Muscle of leg (tissue), 11 donors: ENCODE measurements around the gene HBA2. TPM values are rescaled to one million over a fixed set of nuclear protein-coding genes. Genes with fewer than 3 reads are reported as not detected.

ENCODE experiments used
- DNase-seq: peaks from one replicate; pipeline ENCODE4 v3.0.0; 2013
- H3K27ac ChIP-seq: one replicate; pipeline ENCODE4 v1.5.1; 2013; ENCODE audit warnings: mild to moderate bottlenecking, low read length, control low read depth
- H3K27me3 ChIP-seq: one replicate; pipeline ENCODE4 v1.6.1; 2013; ENCODE audit warnings: low read length; ENCODE audit not compliant: control insufficient read depth, insufficient read depth
- H3K36me3 ChIP-seq: one replicate; pipeline ENCODE4 v1.6.1; 2013; ENCODE audit warnings: low read length; ENCODE audit not compliant: control insufficient read depth, insufficient read depth
- H3K4me1 ChIP-seq: one replicate; pipeline ENCODE4 v1.6.1; 2013; ENCODE audit warnings: low read length; ENCODE audit not compliant: control insufficient read depth, insufficient read depth
- H3K4me3 ChIP-seq: one replicate; pipeline ENCODE4 v1.5.1; 2013; ENCODE audit warnings: low read length, control low read depth
- H3K9me3 ChIP-seq: replicated peaks from 2 replicates; pipeline ENCODE4 v1.6.1; 2013; ENCODE audit warnings: low read depth, low read length; ENCODE audit not compliant: control insufficient read depth
- WGBS: methylation state at CpG from one replicate; pipeline ENCODE4 v1.1.5; 2013; ENCODE audit warnings: missing lambda C conversion rate; ENCODE audit not compliant: insufficient coverage; 5-methylcytosine and 5-hydroxymethylcytosine counted together
- polyA plus RNA-seq, 8 donors: library from polyadenylated mRNA; unstranded; fragments of 120-200 nt; gene quantifications; one replicate each; pipeline versions ENCODE4 v1.2.1 to v1.2.3, GENCODE V29; 2013; ENCODE audit warnings: inconsistent platforms in 1 of 8, low replicate concordance in 1 of 8; ENCODE audit not compliant: insufficient read length in 8 of 8, insufficient read depth in 1 of 8
- total RNA-seq: library from RNA; stranded (reverse); fragments of 120-200 nt; gene quantifications from one replicate; pipeline ENCODE4 v1.2.4, GENCODE V29; 2013

HBA2 gene
- total and polyA plus RNA-seq, 9 donors: 926 to 10,285 (median 5,731) TPM

GRCh38 chr16:179211-180092 is 6.8 kb downstream of the HBA2 start:
- Histone ChIP-seq H3K27ac (no peak overlapping the region), H3K36me3 (peaks cover 2% of the 10 kb centered on the region), H3K9me3 (no peaks in the 10 kb centered on the region), H3K27me3 (peaks cover 55% of the 10 kb centered on the region), H3K4me3 (no peak overlapping the region), H3K4me1 (peaks cover 20% of the 10 kb centered on the region)
- no peak for DNase-seq
- 79% methylated on average over 9 of the region's 17 CpGs for WGBS

GRCh38 chr16:180101-180675 is 7.5 kb downstream of the HBA2 start, which contains the start of gene HBQ1:
HBQ1 (plus strand) TSS chr16:180459; CDS start chr16:180487, 28 bp downstream.
- peak within 1 kb of the TSS; percentile 30 for H3K4me3 ChIP-seq
- DNase-seq: peak; percentile 43
- H3K4me1 ChIP-seq: peaks cover 20% of the 10 kb centered on the region
- H3K27ac ChIP-seq: no peak within 1 kb of the TSS
- no peaks in the 10 kb centered on the region for H3K9me3 ChIP-seq
- WGBS: 6% methylated on average over 40 of the region's 59 CpGs
- H3K36me3 ChIP-seq: peaks cover 9% of the 10 kb centered on the region
- peaks cover 48% of the 10 kb centered on the region for H3K27me3 ChIP-seq

GRCh38 chr16:180681-181564 is 8.2 kb downstream of the HBA2 start:
- H3K27me3 ChIP-seq: peaks cover 43% of the 10 kb centered on the region
- H3K4me3 ChIP-seq: peak overlapping the region; percentile 30
- no peaks in the 10 kb centered on the region for H3K9me3 ChIP-seq
- under 1% methylated on average over 85 of the region's 89 CpGs for WGBS
- H3K4me1 ChIP-seq: peaks cover 20% of the 10 kb centered on the region
- DNase-seq: peak; percentile 66
- H3K36me3 ChIP-seq: peaks cover 16% of the 10 kb centered on the region
- no peak overlapping the region for H3K27ac ChIP-seq

GRCh38 chr16:181565-182021 is 8.9 kb downstream of the HBA2 start:
- Histone ChIP-seq H3K4me3 (no peak overlapping the region), H3K4me1 (peaks cover 20% of the 10 kb centered on the region), H3K27ac (no peak overlapping the region), H3K36me3 (peaks cover 16% of the 10 kb centered on the region), H3K9me3 (no peaks in the 10 kb centered on the region), H3K27me3 (peaks cover 42% of the 10 kb centered on the region)
- WGBS: 31% methylated on average over 6 of the region's 22 CpGs
- DNase-seq: no peak

GRCh38 chr16:183005-183404 is 10.3 kb downstream of the HBA2 start:
- Histone ChIP-seq H3K27ac (no peak overlapping the region), H3K9me3 (no peaks in the 10 kb centered on the region), H3K4me3 (no peak overlapping the region), H3K4me1 (peaks cover 12% of the 10 kb centered on the region), H3K36me3 (peaks cover 25% of the 10 kb centered on the region), H3K27me3 (peaks cover 30% of the 10 kb centered on the region)
- 62% methylated on average over 4 of the region's 7 CpGs for WGBS
- no peak for DNase-seq

- Histone ChIP-seq H3K36me3 (peaks cover 44% of the 10 kb centered on the region), H3K4me3 (no peak overlapping the region), H3K4me1 (peaks cover 10% of the 10 kb centered on the region), H3K9me3 (no peaks in the 10 kb centered on the region), H3K27me3 (peaks cover 8% of the 10 kb centered on the region), H3K27ac (no peak overlapping the region)
- DNase-seq: no peak
- 59% methylated on average over 11 of the region's 13 CpGs for WGBS
These were observed 12.5 kb downstream of the HBA2 start for GRCh38 chr16:185213-185612.

GRCh38 chr16:185691-186090 is 13.0 kb downstream of the HBA2 start:
- WGBS: 100% methylated on average over 1 of the region's 11 CpGs
- Histone ChIP-seq H3K9me3 (no peaks in the 10 kb centered on the region), H3K27ac (no peak overlapping the region), H3K4me3 (no peak overlapping the region), H3K4me1 (peaks cover 6% of the 10 kb centered on the region), H3K36me3 (peaks cover 49% of the 10 kb centered on the region), H3K27me3 (peaks cover 5% of the 10 kb centered on the region)
- no peak for DNase-seq

- DNase-seq: no peak
- Histone ChIP-seq H3K9me3 (no peaks in the 10 kb centered on the region), H3K27ac (no peak overlapping the region), H3K4me3 (no peak overlapping the region), H3K4me1 (no peaks in the 10 kb centered on the region), H3K27me3 (no peaks in the 10 kb centered on the region), H3K36me3 (peaks cover 65% of the 10 kb centered on the region)
- 100% methylated on average over 2 of the region's 8 CpGs for WGBS
These were observed 14.7 kb downstream of the HBA2 start for GRCh38 chr16:187330-187729.

- Histone ChIP-seq H3K27me3 (no peaks in the 10 kb centered on the region), H3K4me1 (no peaks in the 10 kb centered on the region), H3K4me3 (no peak overlapping the region), H3K36me3 (peaks cover 77% of the 10 kb centered on the region), H3K27ac (no peak overlapping the region), H3K9me3 (no peaks in the 10 kb centered on the region)
- WGBS: 82% methylated on average over 5 of the region's 8 CpGs
- DNase-seq: no peak
These were observed 16.0 kb downstream of the HBA2 start for GRCh38 chr16:188674-189073.
